ENCODE measurements around the gene IQCM.

- TF ChIP-seq POLR2A (IDR thresholded peaks at IDR 0.05): no peak
- TF ChIP-seq CTCF (IDR thresholded peaks at IDR 0.05): no peak
Observed at GRCh38 chr4:149630064-149630463, 185.6 kb downstream of the IQCM start.
